Neural cell (in vitro differentiated cells): ENCODE measurements around the gene RAB9A. TPM values are rescaled to one million over a fixed set of nuclear protein-coding genes. Genes with fewer than 3 reads are reported as not detected.

Experiments used
- H2AFZ ChIP-seq: fragments of 200-600, 300-800 bp; sonication (generic), shearing (Covaris generic); 2 replicates; pipeline ENCODE4 v1.6.0; 2014; ENCODE audit warnings: low read depth, mild to moderate bottlenecking, antibody characterized with exemption, low read length, moderate library complexity
- H3F3A ChIP-seq: fragments of 200-600 bp; shearing (Covaris generic); 2 replicates; pipeline ENCODE4 v1.6.1; 2016; ENCODE audit warnings: mild to moderate bottlenecking, moderate library complexity, mixed read lengths, antibody characterized with exemption, low read length; ENCODE audit not compliant: insufficient read depth, poor library complexity, severe bottlenecking
- H3K27ac ChIP-seq: fragments of 200-600, 300-800 bp; sonication (generic), shearing (Covaris generic); 2 replicates; pipeline ENCODE4 v1.5.1; 2014; ENCODE audit warnings: mild to moderate bottlenecking, low read length, moderate library complexity
- H3K27me3 ChIP-seq: fragments of 300-800, 200-600 bp; sonication (generic), shearing (Covaris generic); 2 replicates; pipeline ENCODE4 v1.6.0; 2014; ENCODE audit warnings: mild to moderate bottlenecking, low read depth, low read length, moderate library complexity; ENCODE audit not compliant: insufficient read depth
- H3K36me3 ChIP-seq: fragments of 300-800, 200-600 bp; sonication (generic), shearing (Covaris generic); 2 replicates; pipeline ENCODE4 v1.5.1; 2014; ENCODE audit warnings: mild to moderate bottlenecking, antibody characterized with exemption, low read length, moderate library complexity; ENCODE audit not compliant: insufficient read depth
- H3K4me2 ChIP-seq: fragments of 300-800, 200-600 bp; sonication (generic), shearing (Covaris generic); 2 replicates; pipeline ENCODE4 v1.6.0; 2014; ENCODE audit warnings: mild to moderate bottlenecking, low read length
- H3K4me3 ChIP-seq: fragments of 300-800, 200-600 bp; sonication (generic), shearing (Covaris generic); 2 replicates; pipeline ENCODE4 v1.5.1; 2014; ENCODE audit warnings: mild to moderate bottlenecking, low read length, moderate library complexity
- H3K79me2 ChIP-seq: fragments of 200-600 bp; shearing (Covaris generic); replicated peaks from 2 replicates; pipeline ENCODE4 v1.6.0; 2014; ENCODE audit warnings: mild to moderate bottlenecking, low read length, moderate library complexity; ENCODE audit not compliant: insufficient read depth
- H3K9ac ChIP-seq: fragments of 300-800, 200-600 bp; sonication (generic), shearing (Covaris generic); 2 replicates; pipeline ENCODE4 v1.6.1; 2016; ENCODE audit warnings: mild to moderate bottlenecking, low read length, mixed read lengths
- H3K9me2 ChIP-seq: fragments of 200-600 bp; shearing (Covaris generic); 2 replicates; pipeline ENCODE4 v1.6.1; 2016; ENCODE audit warnings: mild to moderate bottlenecking, low read length, mixed read lengths; ENCODE audit not compliant: insufficient read depth
- H3K9me3 ChIP-seq: fragments of 200-600, 300-800 bp; sonication (generic), shearing (Covaris generic); 2 replicates; pipeline ENCODE4 v1.6.1; 2016; ENCODE audit warnings: mild to moderate bottlenecking, mixed run types, low read length, moderate library complexity, mixed read lengths
- H4K20me1 ChIP-seq: fragments of 200-600 bp; shearing (Covaris generic); 2 replicates; pipeline ENCODE4 v1.6.1; 2016; ENCODE audit warnings: mild to moderate bottlenecking, mixed run types; ENCODE audit not compliant: insufficient read depth
- CTCF ChIP-seq: fragments of 450-650 bp; IDR thresholded peaks from 2 replicates; pipeline ENCODE4 v1.5.1; 2014; ENCODE audit warnings: antibody characterized with exemption, mild to moderate bottlenecking, moderate library complexity; ENCODE audit not compliant: poor library complexity, severe bottlenecking
- EP300 ChIP-seq: fragments of 450-650 bp; conservative IDR thresholded peaks from 2 replicates; pipeline ENCODE4 v1.6.1; 2014; ENCODE audit warnings: antibody characterized with exemption, mild to moderate bottlenecking, moderate library complexity; ENCODE audit not compliant: poor library complexity, severe bottlenecking
- EZH2 ChIP-seq: fragments of 200-600, 300-800 bp; shearing (Covaris generic), sonication (generic); IDR thresholded peaks from 2 replicates; pipeline ENCODE4 v1.6.1; 2014; ENCODE audit warnings: antibody characterized with exemption, low read length, borderline replicate concordance, mild to moderate bottlenecking; ENCODE audit not compliant: insufficient read depth, poor library complexity, severe bottlenecking
- MXI1 ChIP-seq: fragments of 450-650 bp; conservative IDR thresholded peaks from 2 replicates; pipeline ENCODE4 v1.6.1; 2014; ENCODE audit warnings: antibody characterized with exemption, mild to moderate bottlenecking; ENCODE audit not compliant: poor library complexity, severe bottlenecking
- POLR2AphosphoS5 ChIP-seq: IDR thresholded peaks from 2 replicates; pipeline ENCODE4 v1.6.1; 2012
- RAD21 ChIP-seq: fragments of 450-650 bp; conservative IDR thresholded peaks from 2 replicates; pipeline ENCODE4 v1.6.1; 2014; ENCODE audit warnings: antibody characterized with exemption, mild to moderate bottlenecking, moderate library complexity
- REST ChIP-seq: IDR thresholded peaks from 2 replicates; pipeline ENCODE4 v1.6.1; 2012; ENCODE audit warnings: borderline replicate concordance
- SMC3 ChIP-seq: fragments of 450-650 bp; conservative IDR thresholded peaks from 2 replicates; pipeline ENCODE4 v1.6.1; 2014; ENCODE audit warnings: antibody characterized with exemption, mild to moderate bottlenecking, moderate library complexity; ENCODE audit not compliant: poor library complexity
- TAF1 ChIP-seq: IDR thresholded peaks from 2 replicates; pipeline ENCODE4 v1.6.1; 2012; ENCODE audit warnings: low read depth
- polyA plus RNA-seq: library from polyadenylated mRNA; depleted of rRNA; stranded (reverse); fragments of >200 nt; gene quantifications from 2 replicates; pipeline ENCODE4 v1.2.3, GENCODE V29; 2014

The RAB9A gene
- polyA plus RNA-seq, 1 donor from 2014 or later, result 26.9 TPM

- Histone ChIP-seq H2AFZ (no peak overlapping the region), H3K79me2 (peaks cover 24% of the 10 kb centered on the region), H3K27me3 (no peaks in the 10 kb centered on the region), H3K9ac (no peak overlapping the region), H3K9me3 (no peaks in the 10 kb centered on the region), H3K4me2 (no peak overlapping the region), H3K36me3 (no peaks in the 10 kb centered on the region), H4K20me1 (no peaks in the 10 kb centered on the region), H3K4me3 (peak overlapping the region; percentile 79), H3F3A (no peaks in the 10 kb centered on the region), H3K9me2 (no peaks in the 10 kb centered on the region), H3K27ac (no peak overlapping the region)
- no peak for TF ChIP-seq SMC3
- TF ChIP-seq POLR2AphosphoS5, result no peak
- no peak for TF ChIP-seq RAD21
These were observed 457 bp upstream of the RAB9A start for GRCh38 chrX:13688384-13688957.

GRCh38 chrX:13689741-13690211 lies 848 bp downstream of the RAB9A start:
- H3K9me2 ChIP-seq, result no peaks in the 10 kb centered on the region
- no peaks in the 10 kb centered on the region for H3K36me3 ChIP-seq
- no peak overlapping the region for H3K27ac ChIP-seq
- H4K20me1 ChIP-seq, result no peaks in the 10 kb centered on the region
- H3K9ac ChIP-seq, result peak overlapping the region; percentile 73
- H3K4me3 ChIP-seq, result peak overlapping the region; percentile 79
- no peaks in the 10 kb centered on the region for H3K9me3 ChIP-seq
- peaks cover 28% of the 10 kb centered on the region for H3K79me2 ChIP-seq
- H2AFZ ChIP-seq, result peak overlapping the region; percentile 27
- TF ChIP-seq EZH2, result no peak
- TF ChIP-seq RAD21, result no peak
- TF ChIP-seq REST, result no peak
- no peak for TF ChIP-seq TAF1
- TF ChIP-seq CTCF, result no peak
- no peak for TF ChIP-seq EP300
- no peak for TF ChIP-seq MXI1
- no peak for TF ChIP-seq SMC3
- H3K27me3 ChIP-seq, result no peaks in the 10 kb centered on the region
- peak overlapping the region; percentile 35 for H3K4me2 ChIP-seq
- no peaks in the 10 kb centered on the region for H3F3A ChIP-seq
